Inferior parietal cortex (tissue), 1 donor: ENCODE results near the gene CDH23.

ENCODE experiments used
- DNase-seq: peaks from one replicate; pipeline ENCODE4 v3.0.0-alpha.2; 2016; ENCODE audit errors: extremely low spot score

The CDH23 gene

GRCh38 chr10:71659111-71659634, 262.5 kb downstream of the CDH23 start:
- no peak for DNase-seq

- no peak for DNase-seq
These were observed 263.0 kb downstream of the CDH23 start for GRCh38 chr10:71659737-71660136.

- DNase-seq: no peak
These were observed 263.6 kb downstream of the CDH23 start for GRCh38 chr10:71660313-71660712.

- no peak for DNase-seq
These were observed 264.4 kb downstream of the CDH23 start for GRCh38 chr10:71661060-71661622.

- no peak for DNase-seq
These were observed 265.1 kb downstream of the CDH23 start for GRCh38 chr10:71661779-71662336.

- DNase-seq: no peak
These were observed 266.6 kb downstream of the CDH23 start for GRCh38 chr10:71663311-71663710.

- DNase-seq: no peak
These were observed 267.9 kb downstream of the CDH23 start for GRCh38 chr10:71664585-71664984.

- DNase-seq: no peak
These were observed 268.7 kb downstream of the CDH23 start for GRCh38 chr10:71665456-71665855.

- no peak for DNase-seq
These were observed 270.1 kb downstream of the CDH23 start for GRCh38 chr10:71666639-71667386.

- no peak for DNase-seq
These were observed 270.6 kb downstream of the CDH23 start for GRCh38 chr10:71667387-71667752.

GRCh38 chr10:71671994-71672946, 275.6 kb downstream of the CDH23 start:
- DNase-seq: no peak

- DNase-seq: no peak
These were observed 278.7 kb downstream of the CDH23 start for GRCh38 chr10:71675295-71675970.

GRCh38 chr10:71677261-71677660, 280.5 kb downstream of the CDH23 start:
- DNase-seq: no peak

GRCh38 chr10:71678057-71678805, 281.5 kb downstream of the CDH23 start:
- DNase-seq: no peak

GRCh38 chr10:71679425-71679824, 282.7 kb downstream of the CDH23 start:
- DNase-seq: no peak

GRCh38 chr10:71681977-71682376, 285.3 kb downstream of the CDH23 start:
- no peak for DNase-seq

- no peak for DNase-seq
These were observed 286.6 kb downstream of the CDH23 start for GRCh38 chr10:71683301-71683700.

GRCh38 chr10:71684356-71685173, 287.8 kb downstream of the CDH23 start:
- no peak for DNase-seq

GRCh38 chr10:71685554-71686232, 289.0 kb downstream of the CDH23 start:
- no peak for DNase-seq
